NB4 (cell line): ENCODE data around the gene CTIF.

ENCODE experiments used
- DNase-seq: peaks from one replicate; pipeline ENCODE4 v3.0.0; 2010; ENCODE audit warnings: low read depth
- H3K4me3 ChIP-seq: one replicate; pipeline ENCODE4 v1.5.1; 2011; ENCODE audit warnings: mild to moderate bottlenecking, low read depth, low read length, moderate library complexity
- CTCF ChIP-seq: IDR thresholded peaks from one replicate; pipeline ENCODE4 v1.5.1; 2012; ENCODE audit warnings: low read depth, low read length
- MYC ChIP-seq: IDR thresholded peaks from 2 replicates; pipeline ENCODE4 v1.6.1; 2011; ENCODE audit warnings: low read depth, low read length
- POLR2A ChIP-seq: IDR thresholded peaks from 2 replicates; pipeline ENCODE4 v1.6.1; 2011; ENCODE audit warnings: mild to moderate bottlenecking; ENCODE audit not compliant: insufficient read length; ENCODE audit errors: extremely low read depth
- TF ChIP-seq, protein P1 (sequence below): IDR thresholded peaks from 2 replicates; pipeline ENCODE4 v1.6.1; 2011; ENCODE audit warnings: low read depth, low read length

Gene CTIF

DNA sequence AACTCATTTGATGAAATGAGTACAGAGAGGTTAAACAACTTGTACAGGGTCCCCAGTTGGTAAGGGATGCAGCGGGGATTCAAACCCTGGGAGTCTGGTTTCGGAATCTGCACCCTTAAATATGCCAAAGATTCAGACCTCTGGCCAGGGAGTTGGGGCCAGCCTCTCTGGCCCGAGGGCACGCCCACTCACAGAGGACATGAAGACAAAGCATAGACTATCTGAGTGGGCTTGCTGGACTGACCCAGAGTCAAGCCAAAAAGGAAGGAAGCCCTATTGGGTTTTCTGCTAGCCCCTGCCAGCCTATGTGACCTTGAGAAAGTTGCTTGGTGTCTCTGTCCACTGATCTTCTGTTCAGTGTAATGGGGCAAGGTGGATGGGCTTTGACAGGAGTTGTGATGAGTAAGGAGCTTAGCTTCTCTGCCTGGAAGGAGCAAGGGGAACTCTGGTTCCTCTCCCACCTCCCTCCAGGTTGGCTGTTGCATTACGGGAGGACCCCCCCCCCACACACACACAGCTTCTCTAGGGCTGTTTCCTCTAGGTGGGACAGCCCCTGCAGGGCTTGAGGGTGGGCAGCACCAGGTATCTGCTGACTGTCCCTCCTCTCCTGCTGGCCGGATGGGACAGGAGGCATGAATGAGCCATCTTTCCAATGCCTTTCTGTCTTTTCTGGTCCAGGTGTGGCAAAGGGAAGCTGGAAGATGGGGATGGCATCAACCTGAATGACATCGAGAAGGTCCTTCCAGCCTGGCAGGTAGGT is 131.3 kb downstream of the CTIF start:
- H3K4me3 ChIP-seq = no peak overlapping the region
- no peak for DNase-seq
- TF ChIP-seq POLR2A = no peak
- no peak for TF ChIP-seq MYC
- TF ChIP-seq, protein P1, sequence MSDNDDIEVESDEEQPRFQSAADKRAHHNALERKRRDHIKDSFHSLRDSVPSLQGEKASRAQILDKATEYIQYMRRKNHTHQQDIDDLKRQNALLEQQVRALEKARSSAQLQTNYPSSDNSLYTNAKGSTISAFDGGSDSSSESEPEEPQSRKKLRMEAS = no peak
- TF ChIP-seq CTCF = no peak

GRCh38 chr18:48670751-48671560 is 132.1 kb downstream of the CTIF start:
- TF ChIP-seq POLR2A = no peak
- no peak for TF ChIP-seq CTCF
- TF ChIP-seq, protein P1 = no peak
- no peak for TF ChIP-seq MYC
- DNase-seq = no peak
- no peak overlapping the region for H3K4me3 ChIP-seq

DNA sequence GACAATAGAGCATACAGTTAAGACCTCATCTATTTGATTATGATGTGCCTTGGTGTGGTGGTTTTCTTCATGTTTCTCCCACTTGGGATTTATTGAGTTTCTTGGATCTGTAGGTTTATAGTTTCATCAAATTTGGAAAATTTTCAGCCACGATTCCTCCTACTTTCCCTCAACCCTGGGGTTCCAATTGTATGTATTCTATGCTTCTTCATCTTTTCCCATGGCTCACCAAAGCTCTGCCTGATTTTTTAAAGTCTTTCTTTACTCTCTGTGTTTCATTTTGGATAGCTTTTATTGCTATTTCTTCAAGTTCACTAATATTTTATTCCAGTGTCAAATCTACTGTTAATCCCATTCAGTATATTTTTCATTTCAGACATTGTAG is 132.7 kb downstream of the CTIF start:
- TF ChIP-seq, protein P1 = no peak
- no peak for TF ChIP-seq POLR2A
- TF ChIP-seq MYC = no peak
- no peak for TF ChIP-seq CTCF
- no peak overlapping the region for H3K4me3 ChIP-seq
- no peak for DNase-seq

DNA sequence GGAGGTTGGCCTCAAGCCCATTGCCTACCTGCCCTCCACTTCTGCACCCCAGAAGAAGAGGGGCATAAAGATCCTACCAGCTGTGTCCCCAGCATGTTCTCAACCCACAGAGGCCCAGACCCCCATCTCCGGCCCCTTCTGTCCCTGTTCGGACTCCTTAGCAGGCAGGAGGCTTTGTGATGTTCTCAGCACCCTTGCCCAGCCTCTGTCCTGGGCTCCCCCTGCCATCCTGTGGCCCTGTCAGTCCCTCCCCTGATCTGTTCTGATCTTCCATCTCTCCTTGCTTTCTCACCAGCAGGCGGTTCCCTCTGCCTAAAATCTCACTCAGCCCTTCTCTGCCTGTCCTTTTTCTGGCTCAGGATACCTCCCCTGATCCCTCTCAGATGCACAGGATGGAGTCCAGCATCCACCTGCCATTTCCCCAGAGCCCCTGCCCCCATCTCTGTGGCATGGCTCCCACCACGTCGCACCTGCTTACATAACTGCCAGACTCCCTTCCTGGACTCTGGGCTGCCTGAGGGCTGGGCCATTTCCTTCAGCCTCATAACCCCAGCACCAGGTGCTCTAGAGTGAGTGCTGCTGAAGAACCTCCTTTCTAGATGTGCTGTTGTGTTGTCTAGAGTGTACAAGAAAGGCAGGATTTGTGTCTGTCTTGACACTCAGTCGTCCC is 134.0 kb downstream of the CTIF start:
- no peak overlapping the region for H3K4me3 ChIP-seq
- TF ChIP-seq, protein P1 = no peak
- no peak for TF ChIP-seq CTCF
- no peak for TF ChIP-seq POLR2A
- TF ChIP-seq MYC = no peak
- DNase-seq = no peak

- H3K4me3 ChIP-seq = no peak overlapping the region
- TF ChIP-seq, protein P1 = no peak
- TF ChIP-seq CTCF = no peak
- DNase-seq = no peak
These were observed 134.6 kb downstream of the CTIF start for GRCh38 chr18:48673456-48673852.
